Bronchial smooth muscle cell (primary cell): Measurements from ENCODE around the gene ADGRE1. TPM values are rescaled to one million over a fixed set of nuclear protein-coding genes. Genes with fewer than 3 reads are reported as not detected.

Experiments
- total RNA-seq: library from RNA; depleted of rRNA; stranded (reverse); fragments of >200 nt; gene quantifications from 2 replicates; pipeline ENCODE4 v1.2.1, GENCODE V29; 2014

Gene ADGRE1, protein sequence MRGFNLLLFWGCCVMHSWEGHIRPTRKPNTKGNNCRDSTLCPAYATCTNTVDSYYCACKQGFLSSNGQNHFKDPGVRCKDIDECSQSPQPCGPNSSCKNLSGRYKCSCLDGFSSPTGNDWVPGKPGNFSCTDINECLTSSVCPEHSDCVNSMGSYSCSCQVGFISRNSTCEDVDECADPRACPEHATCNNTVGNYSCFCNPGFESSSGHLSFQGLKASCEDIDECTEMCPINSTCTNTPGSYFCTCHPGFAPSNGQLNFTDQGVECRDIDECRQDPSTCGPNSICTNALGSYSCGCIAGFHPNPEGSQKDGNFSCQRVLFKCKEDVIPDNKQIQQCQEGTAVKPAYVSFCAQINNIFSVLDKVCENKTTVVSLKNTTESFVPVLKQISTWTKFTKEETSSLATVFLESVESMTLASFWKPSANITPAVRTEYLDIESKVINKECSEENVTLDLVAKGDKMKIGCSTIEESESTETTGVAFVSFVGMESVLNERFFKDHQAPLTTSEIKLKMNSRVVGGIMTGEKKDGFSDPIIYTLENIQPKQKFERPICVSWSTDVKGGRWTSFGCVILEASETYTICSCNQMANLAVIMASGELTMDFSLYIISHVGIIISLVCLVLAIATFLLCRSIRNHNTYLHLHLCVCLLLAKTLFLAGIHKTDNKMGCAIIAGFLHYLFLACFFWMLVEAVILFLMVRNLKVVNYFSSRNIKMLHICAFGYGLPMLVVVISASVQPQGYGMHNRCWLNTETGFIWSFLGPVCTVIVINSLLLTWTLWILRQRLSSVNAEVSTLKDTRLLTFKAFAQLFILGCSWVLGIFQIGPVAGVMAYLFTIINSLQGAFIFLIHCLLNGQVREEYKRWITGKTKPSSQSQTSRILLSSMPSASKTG
- total RNA-seq, result not detected in 2 replicates

DNA sequence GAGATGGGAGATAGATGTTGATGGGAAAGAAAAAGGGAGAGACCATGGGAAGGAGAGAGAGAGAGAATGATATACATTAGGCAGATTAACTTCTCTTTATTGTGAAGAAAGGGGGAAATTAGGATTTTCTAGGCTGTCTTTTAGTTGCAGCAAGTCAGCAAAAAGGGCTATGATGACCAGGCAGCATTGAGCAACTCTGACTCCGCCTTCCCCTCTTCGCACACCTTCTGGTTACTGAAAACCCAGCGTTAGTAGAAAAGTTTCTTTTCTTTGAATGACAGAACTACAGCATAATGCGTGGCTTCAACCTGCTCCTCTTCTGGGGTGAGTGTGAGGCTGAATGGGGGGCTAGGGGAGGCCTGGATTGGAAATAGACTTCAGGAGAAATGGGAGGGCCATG lies at the start of gene ADGRE1:
TSS of gene ADGRE1 (plus strand) at position 264 of the 400 bp plus-strand sequence. CDS start at position 294, 30 bp downstream.

Other genes with a start within 250 kb of the ADGRE1 start
- under 0.01 TPM in 1 of 2 replicates, not detected in the other for gene TNFSF14, start 217.4 kb upstream of the ADGRE1 start, total RNA-seq
- 10.6 and 15.7 TPM in 2 replicates for gene C3, start 166.9 kb upstream of the ADGRE1 start, total RNA-seq
- gene GPR108, start 150.0 kb upstream of the ADGRE1 start, total RNA-seq, result 50.0 and 82.5 TPM in 2 replicates
- gene TRIP10, start 147.9 kb upstream of the ADGRE1 start, total RNA-seq, result 35.8 and 41.5 TPM in 2 replicates
- under 0.01 TPM in 1 of 2 replicates, not detected in the other for gene SH2D3A, start 120.1 kb upstream of the ADGRE1 start, total RNA-seq
- under 0.01 TPM in 1 of 2 replicates, not detected in the other for gene VAV1, start 114.9 kb upstream of the ADGRE1 start, total RNA-seq
- gene MBD3L2B, start 133.9 kb downstream of the ADGRE1 start, total RNA-seq, result not detected in 2 replicates
- not detected in 2 replicates for gene MBD3L5, start 143.0 kb downstream of the ADGRE1 start, total RNA-seq
- gene MBD3L4, start 152.6 kb downstream of the ADGRE1 start, total RNA-seq, result not detected in 2 replicates
- not detected in 2 replicates for gene MBD3L2, start 161.7 kb downstream of the ADGRE1 start, total RNA-seq
- gene MBD3L3, start 171.1 kb downstream of the ADGRE1 start, total RNA-seq, result not detected in 2 replicates
- gene ZNF557, start 182.1 kb downstream of the ADGRE1 start, total RNA-seq, result 15.8 and 16.7 TPM in 2 replicates